Measurements from ENCODE around the gene SHISA9. TPM values are rescaled to one million over a fixed set of nuclear protein-coding genes. Genes with fewer than 3 reads are reported as not detected.

SHISA9 gene
- total RNA-seq, 1 experiment from 2014 or later = 0.34 TPM

DNA sequence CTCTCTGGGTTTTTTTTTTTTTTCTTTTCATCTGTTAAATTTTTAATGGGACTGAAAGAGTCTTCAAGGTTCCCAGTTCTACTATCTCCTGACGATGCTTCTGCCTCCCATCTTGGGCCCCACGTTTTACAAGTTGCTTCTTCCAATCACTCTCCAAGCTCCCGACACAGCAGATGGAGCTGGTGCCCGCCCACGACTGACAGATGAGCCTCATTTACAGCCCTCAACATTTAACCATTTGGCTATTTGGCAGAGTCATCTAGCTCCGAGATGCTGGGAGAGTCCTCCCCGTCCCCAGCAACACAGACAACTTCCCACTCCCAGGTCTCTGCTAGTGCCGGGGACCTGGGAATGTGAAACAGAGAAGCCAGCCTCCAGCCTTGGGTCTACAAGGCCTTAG is 276.9 kb downstream of the SHISA9 start:
- DNase-seq (ENCODE audit: low read depth) = no peak

DNA sequence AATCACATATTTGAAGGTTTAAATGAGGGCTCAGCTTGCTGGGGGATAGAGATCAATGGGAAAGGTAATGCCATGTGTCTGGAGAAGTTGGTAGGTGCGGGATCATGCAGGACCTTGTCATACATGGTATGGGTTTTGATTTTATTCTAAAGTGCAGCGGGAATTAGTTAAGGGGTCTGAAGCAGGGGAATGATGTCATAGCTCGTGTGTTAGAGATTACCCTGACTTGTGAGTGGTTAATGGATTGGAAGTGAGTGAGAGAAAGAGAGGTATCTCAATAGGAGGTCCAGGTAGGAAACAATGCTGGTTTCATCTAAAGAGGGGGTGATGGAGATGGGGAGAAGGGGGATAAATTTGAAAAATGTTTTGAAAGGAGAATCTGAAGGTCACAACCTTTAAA is 280.0 kb downstream of the SHISA9 start:
- DNase-seq (ENCODE audit: low read depth) = no peak

DNA sequence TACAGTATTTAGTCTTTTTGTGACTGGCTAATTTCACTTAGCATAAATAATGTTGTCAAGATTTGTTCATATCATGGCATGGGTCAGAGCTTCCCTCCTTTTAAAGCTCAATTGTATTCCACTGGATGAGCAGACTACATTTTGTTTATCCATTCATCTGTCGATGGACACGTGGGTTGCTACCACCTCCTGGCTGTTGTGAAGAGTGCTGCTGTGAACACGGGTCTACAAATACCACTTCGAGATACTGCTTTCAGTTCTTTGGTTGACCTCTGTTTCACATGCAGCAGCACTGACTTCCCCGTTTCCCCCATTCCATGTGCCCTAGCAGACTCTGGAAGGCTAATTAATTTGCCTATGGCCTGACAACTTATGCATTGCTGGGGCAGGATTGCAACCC is 285.4 kb downstream of the SHISA9 start:
- peak; percentile 32 for DNase-seq (ENCODE audit: low read depth)

DNA sequence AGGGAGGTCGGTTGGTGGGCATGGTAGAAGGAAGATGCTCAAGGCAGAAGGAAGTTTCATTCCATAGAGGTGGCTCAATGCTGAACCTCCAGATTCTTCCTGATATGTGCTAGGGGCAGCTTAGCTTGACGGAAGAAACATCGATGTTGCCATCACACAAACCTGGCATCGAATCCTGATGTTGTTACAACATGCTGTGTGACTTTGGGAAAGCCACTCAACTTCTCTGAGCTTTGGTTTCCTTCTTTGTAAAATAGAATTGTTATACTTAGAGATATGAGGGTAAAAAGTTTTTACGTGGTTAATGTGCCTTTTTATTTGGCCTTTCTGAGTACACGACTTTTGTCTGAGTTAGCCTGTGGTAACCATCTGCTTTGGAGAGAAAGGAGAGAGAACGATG is 287.9 kb downstream of the SHISA9 start:
- no peak for DNase-seq (ENCODE audit: low read depth)

DNA sequence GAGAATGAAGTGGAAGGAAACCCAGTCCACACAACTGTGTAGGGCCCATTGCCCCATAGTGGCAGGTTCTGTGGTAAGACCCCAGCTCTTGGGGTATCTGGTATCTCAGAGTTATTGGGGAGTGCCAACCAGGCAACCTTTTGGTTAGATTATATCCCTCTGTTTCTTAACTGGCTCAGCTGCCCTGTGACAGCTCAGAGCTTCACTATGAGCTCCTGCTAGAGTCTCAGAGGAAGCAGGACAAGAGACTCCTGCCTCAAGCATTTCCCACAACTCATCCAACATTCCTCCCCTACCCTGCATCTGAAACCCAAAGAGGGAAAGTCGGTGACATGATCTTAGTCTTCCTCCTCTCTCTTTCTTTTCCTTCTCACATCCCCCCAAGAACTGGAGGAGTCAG is 292.3 kb downstream of the SHISA9 start:
- peak; percentile 39 for DNase-seq (ENCODE audit: low read depth)

DNA sequence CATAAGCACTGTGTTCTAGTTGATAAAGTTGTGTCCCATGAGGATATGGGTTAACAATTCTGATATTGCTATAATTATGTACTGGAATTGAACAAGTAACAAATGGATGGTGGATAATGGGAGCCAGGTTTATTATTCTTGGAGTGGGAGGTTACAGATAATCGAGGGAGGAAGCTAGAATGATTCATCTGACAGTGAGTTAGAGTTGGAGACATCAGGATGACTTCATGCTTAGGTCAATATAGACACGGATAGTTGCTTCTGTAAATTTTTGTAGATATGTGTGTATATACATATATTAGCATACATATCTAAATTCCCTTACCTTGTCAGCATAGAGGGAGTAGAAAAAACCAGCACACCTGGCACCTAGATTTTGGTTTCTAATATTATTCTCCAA is 293.4 kb downstream of the SHISA9 start:
- no peak for DNase-seq (ENCODE audit: low read depth)

DNA sequence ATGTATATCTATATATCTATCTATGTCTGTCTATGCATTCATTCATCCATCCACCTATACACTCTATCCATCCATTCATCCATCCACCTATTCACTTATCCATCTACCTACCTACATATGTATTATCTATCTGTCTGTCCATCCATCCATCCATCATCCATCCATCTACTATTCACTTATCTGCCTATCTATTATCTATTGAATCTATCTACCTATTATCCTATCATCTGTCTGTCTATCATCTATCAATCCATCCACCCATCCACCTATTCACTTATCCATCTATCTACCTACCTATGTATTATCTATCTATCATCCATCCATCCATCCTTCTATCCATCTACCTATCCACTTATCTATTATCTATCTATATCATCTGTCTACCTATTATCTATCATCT is 302.3 kb downstream of the SHISA9 start:
- DNase-seq (ENCODE audit: low read depth) = no peak

DNA sequence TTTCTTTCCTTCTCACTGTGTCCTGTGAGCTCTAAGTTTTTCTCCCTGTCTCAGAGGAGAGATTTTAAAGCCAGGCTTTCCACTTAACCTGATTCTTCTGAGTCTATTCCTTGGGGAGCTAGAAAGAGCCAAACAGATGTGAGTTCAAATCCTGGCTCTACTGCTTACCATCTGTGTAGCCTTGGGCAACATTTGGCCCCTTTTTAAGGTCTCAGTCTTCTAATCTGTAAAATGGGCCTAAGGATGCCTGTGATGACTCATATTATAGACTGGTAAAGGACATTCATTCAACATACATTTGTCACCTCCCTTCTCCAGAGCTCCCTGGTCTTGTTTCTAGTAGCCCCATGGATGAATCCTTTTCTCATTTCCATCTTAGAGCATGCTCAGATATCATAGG is 304.0 kb downstream of the SHISA9 start:
- DNase-seq (ENCODE audit: low read depth) = no peak

DNA sequence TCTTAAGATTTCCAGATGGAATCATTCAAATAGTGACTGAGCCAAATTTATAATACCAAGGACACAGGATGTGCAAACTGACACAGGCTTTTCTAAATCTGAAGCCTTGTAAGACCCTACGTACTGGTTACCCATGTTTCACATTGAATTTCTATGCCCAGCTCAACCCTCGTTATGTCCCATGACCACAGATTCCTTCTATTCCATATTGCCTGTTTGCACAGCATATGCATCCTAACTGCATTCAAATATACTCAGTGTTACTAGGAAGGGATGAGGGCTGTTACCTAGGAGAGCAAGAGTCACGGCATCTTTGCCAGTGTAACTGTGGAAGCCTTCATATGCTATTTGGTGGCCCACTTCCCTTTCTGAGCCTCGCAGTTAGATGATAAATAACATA is 305.2 kb downstream of the SHISA9 start:
- no peak for DNase-seq (ENCODE audit: low read depth)

DNA sequence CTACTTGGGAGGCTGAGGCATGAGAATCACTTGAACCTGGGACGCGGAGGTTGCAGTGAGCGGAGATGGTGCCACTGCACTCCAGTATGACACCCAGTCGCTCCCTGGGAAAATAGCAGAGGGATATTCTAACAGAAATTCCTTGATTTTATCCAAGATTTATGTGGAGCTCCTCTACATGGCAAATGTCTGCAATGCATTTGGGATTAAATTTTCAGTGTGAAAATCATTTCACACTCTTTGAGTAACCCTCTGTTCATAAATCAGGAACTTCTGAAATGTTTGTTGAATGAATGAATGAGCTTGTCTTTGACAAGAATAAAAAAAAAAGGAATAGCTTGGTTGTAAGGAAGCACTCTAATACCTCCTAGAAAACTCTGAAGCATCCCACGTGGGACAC is 305.8 kb downstream of the SHISA9 start:
- DNase-seq (ENCODE audit: low read depth) = no peak

DNA sequence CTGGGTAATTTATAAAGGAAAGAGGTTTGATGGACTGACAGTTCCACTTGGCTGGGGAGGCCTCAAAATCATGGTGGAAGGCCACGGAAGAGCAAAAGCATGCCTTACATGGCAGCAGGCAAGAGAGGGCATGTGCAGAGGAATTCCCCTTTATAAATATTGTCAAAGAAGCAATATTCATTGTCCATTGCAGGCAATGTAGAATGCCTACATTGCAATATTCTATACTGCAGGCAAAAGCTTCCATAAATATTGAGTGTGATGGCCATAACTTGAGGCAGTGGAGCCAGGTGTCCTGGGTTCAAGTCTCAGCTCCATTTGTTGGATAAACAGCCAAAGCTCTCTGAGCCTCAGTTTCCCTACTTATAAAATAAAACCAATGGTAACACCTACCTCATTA is 322.3 kb downstream of the SHISA9 start:
- no peak for DNase-seq (ENCODE audit: low read depth)

DNA sequence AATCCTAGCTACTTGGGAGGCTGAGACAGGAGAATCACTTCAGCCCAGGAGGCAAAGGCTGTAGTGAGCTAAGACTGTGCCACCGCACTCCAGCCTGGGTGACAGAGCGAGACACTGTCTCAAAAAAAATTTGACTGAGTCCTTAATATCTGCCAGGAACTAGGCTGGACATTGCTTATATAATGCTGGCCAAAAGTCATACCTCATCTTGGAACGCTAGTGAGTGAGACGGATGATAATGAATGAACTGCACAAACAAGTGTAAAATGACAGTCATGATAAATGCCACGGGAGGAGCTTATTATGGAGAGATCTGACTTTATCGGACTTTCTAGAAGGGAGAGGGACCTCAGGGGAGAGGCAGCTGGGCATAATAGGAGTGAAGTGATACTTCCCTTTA is 327.6 kb downstream of the SHISA9 start:
- no peak for DNase-seq (ENCODE audit: low read depth)

DNA sequence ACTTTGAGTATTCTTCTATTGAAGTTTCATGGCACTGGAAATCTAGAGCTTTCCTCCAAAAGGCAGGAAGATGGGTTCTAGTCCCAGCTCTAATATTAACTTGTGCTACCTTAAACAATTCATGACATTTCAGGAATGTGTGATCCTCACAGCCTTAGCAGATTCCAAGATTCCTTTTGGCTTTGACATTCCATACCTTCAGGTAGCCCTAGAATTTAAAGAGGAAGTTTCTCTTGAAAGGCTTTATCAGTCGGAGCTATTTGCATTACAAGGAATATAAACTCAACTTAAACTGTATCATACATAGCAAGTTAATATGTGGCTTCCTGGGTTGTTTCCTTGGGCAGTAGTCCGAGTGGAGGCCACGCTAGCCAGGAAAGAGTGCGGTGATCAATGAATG is 330.0 kb downstream of the SHISA9 start:
- peak; percentile 13 for DNase-seq (ENCODE audit: low read depth)

DNA sequence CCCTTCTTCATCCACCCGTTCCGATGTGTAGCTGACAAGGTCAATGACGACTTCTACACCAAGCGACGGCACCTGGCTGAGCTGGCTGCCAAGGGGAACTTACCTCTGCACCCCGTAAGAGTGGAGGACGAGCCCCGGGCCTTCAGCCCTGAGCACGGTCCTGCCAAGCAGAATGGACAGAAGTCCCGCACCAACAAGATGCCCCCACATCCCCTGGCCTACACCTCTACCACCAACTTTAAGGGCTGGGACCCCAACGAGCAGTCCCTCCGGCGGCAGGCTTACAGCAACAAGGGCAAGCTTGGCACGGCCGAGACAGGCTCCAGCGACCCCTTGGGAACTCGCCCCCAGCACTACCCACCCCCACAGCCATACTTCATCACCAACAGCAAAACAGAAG is 333.6 kb downstream of the SHISA9 start:
- DNase-seq (ENCODE audit: low read depth) = no peak

DNA sequence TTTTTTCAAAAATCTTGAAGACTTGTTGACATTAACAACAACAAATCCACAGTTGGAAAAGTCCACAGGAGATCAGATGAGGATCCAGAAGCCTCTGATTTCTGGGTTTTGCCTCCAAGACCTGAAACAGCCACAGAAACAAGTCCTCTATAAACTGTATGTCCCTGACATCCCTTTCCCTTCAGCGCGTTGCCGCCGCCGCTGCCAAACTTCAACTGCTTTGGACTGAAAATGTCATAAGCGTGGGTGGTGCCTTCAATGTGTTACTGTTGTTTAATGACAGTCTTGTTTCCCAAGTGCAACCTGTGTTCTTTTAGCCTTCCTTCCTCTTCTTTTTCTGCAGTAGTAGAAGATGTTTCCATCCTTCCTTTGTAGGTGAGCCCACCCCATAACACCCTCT is 334.9 kb downstream of the SHISA9 start:
- DNase-seq (ENCODE audit: low read depth) = no peak

DNA sequence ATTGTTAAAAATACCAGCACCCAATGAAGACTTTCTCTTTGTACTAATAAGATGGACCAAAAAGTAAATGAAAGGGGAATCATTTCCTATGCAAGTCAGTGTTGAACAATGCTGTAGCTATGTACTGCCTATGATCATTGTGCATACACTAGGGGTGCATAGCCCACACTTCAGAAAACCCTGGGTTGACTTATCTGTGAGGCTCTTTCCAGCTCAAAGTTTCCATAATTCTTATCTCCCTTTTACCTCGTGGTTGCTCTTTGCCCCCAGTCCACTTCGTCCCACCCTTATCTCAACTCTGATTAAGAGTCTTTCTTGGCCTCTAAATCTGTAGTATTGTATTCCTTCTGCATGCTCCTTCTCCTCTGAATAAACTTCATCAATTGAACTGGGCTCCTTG is 336.8 kb downstream of the SHISA9 start:
- DNase-seq (ENCODE audit: low read depth) = no peak

DNA sequence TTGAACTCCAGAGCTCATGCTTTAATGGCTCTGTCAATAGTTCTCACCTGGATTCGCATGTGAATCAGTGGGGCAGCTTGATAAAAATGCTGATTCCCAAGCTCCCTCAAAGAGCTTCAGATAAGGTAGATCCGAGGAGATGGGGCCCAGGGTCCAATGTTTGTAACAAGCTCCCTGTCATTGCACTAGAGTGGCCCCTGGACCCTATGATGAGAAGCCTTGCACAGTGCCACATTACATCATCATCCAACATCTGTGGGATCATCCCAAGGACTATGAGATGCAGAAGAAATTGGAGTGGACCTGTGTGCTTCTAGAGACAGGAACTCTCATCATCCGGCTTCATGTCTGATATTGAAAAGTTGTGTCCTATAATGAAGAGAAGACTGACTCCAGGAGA is 340.8 kb downstream of the SHISA9 start:
- DNase-seq (ENCODE audit: low read depth) = no peak

DNA sequence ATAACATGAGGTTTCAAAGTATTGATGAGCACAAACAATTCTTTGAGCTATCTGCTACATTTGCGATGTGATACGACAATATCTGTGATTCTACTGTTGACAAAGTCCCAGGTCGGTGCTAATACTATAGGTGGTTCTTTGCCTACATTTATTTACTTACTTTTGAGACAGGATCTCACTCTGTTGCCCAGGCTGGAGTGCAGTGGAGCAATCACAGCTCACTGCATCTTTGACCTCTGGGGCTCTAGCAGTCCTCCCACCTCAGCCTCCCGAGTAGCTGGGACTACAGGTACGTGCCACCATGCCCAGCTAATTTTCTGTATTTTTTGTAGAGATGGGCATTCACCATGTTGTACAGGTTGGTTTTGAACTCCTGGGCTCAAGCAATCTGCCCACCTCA is 343.4 kb downstream of the SHISA9 start:
- DNase-seq (ENCODE audit: low read depth) = no peak

DNA sequence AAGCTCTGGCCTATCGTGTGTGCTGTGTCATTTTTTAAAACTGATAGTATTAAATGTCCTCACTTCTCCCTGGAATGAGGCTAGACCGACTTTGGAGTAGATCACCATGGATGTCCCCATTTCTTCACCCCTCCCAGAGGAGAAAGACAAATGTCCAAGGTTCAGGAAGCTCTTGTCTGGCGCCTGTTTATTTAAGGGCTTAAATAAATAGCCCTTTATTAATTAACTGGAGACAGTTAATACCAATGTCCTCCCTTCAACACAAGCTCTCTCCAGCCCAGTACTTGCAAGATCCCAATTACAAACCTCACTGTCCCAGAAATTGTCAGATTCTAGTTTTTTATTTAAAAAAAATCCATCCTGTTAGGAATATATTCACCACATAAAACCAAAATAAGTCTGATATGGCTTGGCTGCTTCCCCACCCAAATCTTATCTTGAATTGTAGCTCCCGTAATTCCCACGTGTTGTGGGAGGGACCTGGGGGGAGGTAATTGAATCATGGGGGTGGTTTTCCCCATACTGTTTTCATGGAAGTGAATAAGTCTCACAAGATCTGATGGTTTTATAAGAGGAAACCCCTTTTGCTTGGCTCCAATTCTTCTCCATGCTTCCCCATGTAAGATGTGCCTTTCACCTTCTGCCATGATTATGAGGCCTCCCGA is 344.4 kb downstream of the SHISA9 start:
- DNase-seq (ENCODE audit: low read depth) = no peak

DNA sequence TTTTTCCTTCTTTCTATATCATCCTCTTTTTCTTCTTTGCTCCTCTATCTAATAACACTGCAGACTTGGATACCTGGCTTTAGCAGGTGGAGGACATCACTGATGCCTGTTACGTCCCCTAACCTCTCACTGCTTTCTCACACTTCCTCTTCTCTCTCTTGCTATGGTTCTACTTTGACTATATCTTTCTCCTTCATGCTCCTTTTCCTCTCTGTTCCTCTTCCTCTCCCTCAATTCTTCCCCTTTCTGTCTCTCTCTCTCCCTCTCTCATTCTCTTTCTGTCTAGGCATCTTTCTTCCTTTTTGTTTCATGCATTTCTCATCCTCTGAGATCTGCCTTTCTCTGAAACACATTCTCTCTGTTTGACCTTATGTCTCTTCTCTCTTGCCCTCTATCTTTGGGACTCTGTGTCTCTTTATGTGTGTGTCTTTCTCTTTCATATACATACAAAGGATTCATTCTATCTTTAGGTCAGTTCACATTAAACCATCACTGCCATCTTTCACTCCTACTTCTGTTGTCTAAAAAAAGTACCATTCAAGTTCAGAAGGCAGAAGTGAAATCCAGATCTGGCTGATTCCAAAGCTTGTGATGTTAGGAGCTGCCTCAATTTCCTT is 353.7 kb downstream of the SHISA9 start:
- DNase-seq (ENCODE audit: low read depth) = no peak

DNA sequence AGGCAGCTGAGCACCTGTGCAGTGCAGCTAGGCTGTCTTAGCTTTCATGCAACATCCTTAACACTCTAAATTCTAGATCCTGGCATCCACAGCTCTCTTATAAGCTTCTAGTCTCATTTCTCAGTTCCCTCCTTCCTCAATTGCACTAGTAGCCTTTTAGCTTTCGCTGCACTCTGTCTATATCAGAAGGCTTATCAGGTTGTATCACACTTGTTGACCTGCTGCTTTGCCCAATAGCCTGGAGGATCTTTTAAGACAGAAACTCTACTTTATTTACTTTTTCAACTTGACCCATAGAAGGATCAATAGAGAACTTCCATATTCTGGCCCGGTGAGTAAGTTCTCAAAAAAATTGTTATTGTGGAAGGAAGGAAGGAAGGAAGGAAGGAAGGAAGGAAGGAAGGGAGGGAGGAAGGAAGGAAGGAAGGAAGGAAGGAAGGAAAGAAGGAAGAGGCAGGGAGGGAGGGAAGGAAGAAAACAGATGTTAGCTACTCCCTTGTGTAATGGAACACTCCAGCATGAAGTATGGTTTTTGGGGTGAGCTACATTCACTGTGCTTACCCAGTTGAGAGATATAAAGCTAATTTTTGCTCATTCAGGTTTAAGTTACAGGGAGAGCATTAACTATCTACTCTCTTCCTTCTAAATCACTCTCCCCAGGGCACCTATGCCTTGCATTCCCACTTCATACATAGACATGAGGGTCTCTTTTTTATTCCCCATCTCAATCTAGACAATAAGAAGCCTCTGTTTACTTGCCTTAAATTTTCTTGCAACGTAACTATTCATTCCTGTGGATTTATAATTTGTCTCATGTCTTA is 361.1 kb downstream of the SHISA9 start:
- no peak for DNase-seq (ENCODE audit: low read depth)

DNA sequence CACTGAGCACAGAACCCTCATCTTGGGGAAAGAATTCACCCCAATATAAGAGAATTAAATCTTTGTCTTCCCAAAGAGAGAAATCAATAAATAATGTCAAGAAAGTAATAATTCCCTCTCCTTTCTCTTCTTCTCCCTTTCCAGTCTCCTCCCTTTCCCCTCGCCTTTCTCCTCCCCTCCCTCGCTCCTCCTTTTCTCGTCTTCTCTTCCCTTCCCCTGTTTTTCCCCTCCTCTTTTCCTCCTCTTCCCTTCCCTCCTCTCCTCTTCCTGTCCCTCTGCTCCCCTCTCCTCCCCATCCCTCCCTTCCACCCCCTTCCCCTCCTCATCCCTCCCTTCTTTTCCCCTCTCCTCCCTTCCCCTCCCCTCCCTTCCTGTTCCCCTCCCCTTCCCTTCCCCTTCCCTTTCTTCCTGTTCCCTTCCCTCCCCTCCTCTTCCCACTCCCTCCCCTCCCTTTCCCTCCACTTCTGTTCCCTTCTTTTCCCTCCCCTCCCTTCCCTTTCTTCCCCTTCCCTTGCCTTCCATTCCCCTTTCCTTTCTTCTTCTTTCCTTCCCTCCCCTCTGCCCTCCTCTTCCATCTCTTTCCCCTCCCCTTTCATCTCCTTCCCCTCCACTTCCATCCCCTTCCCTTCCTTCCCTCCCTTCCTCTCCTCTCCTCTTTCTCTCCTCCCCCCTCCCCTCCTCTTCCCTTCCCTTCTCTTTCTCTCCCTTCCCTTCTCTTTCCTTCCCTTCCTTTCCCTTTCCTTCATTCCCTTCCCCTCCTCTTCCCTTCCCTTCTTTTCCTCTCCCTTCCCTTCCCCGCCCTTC is 363.6 kb downstream of the SHISA9 start:
- DNase-seq (ENCODE audit: low read depth) = no peak
